ENCODE measurements around the gene ENPP5.

ENPP5 gene, protein sequence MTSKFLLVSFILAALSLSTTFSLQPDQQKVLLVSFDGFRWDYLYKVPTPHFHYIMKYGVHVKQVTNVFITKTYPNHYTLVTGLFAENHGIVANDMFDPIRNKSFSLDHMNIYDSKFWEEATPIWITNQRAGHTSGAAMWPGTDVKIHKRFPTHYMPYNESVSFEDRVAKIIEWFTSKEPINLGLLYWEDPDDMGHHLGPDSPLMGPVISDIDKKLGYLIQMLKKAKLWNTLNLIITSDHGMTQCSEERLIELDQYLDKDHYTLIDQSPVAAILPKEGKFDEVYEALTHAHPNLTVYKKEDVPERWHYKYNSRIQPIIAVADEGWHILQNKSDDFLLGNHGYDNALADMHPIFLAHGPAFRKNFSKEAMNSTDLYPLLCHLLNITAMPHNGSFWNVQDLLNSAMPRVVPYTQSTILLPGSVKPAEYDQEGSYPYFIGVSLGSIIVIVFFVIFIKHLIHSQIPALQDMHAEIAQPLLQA

DNA sequence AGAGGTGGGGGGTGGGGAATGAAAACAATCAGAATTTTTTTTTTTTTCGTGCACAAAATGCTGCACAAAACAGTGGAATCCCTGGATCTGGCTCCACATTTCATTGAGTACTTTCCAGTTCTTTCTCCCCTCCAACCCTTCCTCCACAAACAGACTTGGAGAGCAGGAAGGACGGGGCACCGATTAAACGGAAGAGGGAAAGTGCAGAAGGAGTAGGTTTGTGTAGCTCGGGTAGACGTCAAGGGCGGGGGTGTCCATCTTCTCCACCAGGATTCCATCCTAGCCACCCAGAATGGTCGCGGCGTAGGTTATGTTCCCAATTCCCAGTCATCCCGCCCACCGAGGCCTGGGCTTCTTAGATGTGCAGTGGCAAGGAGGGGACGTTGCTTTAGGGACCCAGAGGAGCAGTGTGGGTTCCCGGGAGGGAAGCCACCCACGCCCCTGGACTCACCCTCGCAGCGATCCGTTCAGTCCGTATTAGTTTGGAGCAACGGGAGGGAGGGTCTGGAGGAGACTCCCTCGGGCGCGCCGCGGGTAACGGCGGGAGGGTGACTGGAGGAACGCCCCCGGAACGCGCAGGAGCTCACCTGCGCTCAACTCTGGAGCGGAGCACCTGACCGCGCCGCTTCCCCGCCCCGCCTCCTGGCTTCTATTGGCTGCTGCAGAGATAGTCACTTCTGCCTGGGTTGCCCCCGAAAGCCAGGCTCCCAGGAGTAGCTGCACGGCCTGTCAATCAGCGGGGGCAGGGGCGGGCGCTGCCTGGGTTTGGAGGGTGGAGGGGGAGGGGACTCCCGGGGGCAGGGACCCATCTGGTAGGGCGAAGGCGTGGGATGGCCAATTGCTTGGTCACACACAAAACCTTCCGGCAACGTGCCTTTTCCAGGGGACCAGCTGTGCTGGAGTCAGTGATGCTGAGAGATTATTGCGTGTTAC, at the start of gene ENPP5:
ENPP5 (minus strand) TSS at position 624 of the 933 bp plus-strand sequence. CDS start 2,718 bp downstream, outside the sequence.
- FAIRE-seq (no peak), DNase-seq (ENCODE audit: insufficient read length, low spot score) (peak; percentile 44)

DNA sequence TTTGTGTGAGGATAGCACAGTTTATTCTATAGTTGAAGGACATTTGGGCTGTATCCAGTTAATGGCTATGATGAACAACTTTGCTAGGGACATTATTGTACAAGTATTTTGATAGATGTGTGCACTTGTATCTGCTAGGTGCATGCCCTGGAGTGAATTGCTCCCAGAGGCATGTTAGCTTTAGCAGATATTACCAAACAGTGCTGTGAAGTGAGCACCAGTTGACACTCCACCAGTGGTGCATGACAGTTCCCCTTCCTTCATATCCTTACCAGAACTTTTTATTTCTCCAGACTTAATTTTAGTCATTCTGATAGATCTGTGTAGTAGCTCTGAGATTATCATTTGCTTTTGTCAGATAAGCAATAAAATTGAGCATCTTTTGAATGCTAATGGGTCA, 48.9 kb upstream of the ENPP5 start:
- DNase-seq (ENCODE audit: insufficient read length, low spot score) (no peak), FAIRE-seq (peak; percentile 64)

DNA sequence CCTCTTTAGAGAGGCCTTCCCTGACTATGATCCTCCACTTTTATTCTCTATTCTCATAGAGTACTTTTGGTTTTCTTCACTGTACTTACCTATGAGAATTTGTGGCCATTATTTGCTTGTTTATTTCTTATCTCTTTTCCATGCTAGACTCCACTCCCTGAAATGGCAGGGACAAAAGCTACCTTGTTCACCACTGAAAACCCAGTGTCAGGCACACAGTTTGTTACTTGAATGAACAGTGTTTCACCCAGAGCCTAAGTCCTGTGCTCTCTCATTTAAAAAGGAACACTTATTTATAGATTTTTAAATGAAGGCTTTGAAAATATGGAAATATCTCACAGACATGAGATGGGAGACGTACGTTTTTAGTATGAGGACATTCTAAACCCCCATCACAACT, 47.7 kb upstream of the ENPP5 start:
- no peak for FAIRE-seq
- no peak for DNase-seq (ENCODE audit: insufficient read length, low spot score)

DNA sequence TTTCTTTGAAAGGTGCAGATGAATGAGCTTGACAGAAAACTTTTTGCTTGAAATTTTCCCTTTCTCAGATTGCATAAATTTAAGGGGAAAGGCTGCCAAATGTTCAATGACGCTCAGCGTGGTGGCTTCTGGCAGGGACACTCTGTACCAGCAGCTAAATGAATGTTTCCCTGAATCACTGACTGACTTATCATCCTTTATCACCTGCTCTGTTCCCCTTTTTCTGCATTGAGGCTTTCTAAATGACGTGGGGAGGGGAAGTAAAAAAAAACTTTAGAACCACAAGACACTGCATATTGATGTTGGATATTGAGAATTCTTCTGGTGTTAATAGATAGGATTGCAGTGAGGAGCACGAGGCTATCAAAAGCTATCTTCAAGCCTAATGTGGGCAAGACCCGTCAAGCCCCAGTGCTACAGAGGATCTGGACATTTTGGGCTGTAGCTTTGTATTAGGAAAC, 46.9 kb upstream of the ENPP5 start:
- FAIRE-seq, result peak; percentile 85
- peak; percentile 6 for DNase-seq (ENCODE audit: insufficient read length, low spot score)

DNA sequence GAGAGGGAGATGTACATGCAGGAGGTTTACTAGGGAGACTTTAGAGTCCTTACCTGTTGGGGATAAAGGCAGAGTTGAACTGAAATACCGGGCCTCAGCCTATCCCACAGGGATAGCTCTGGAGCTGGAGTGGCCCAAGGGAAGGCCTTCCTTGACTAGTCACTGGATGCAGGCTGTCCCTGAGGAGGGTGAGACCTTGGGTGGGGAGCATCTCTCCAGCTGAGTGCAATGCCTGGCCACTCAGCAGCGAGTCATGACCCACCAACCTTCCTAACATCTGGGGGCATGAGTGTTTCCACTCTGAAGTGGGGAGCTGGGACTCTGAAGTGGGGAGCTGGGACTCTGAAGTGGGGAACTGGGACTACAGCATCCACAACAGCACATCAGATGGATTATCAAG, 46.1 kb upstream of the ENPP5 start:
- DNase-seq (ENCODE audit: insufficient read length, low spot score), result no peak
- FAIRE-seq, result no peak

DNA sequence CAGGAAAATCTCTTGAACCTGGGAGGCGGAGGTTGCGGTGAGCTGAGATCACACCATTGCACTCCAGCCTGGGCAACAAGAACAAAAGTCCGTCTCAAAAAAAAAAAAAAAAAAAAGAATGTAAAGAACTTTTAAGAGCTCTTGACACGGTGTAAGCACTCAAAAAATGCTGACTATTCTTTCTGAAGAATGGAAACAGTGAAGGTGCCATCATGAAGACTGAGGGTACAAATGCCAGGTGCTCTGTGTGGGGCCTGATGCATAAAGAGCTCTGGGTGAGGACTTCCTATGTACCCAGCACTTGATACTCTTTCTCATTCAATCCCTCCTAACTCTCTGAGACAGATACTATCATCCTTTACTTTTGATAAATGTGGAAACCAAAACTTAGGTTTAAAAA, 45.0 kb upstream of the ENPP5 start:
- FAIRE-seq, result no peak
- DNase-seq (ENCODE audit: insufficient read length, low spot score), result no peak

DNA sequence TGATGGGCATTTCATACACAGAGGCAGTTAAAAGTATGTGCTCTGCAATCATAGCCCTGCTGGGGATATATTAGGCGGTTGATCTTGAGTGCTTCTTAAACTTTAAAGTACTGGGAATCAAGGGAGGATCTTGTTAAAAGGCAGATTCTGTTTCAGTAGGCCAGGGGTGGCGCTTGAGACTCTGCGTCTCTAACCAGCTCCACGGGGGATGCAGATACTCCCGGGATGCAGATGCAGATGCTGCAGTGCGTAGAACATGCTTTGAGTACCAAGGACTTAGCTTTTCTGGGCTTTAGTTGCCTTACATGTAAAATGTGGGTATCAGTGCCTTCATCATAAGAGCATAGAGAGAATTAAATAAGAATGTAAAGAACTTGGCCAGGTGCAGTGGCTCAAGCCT, 44.4 kb upstream of the ENPP5 start:
- FAIRE-seq (no peak), DNase-seq (ENCODE audit: insufficient read length, low spot score) (no peak)

DNA sequence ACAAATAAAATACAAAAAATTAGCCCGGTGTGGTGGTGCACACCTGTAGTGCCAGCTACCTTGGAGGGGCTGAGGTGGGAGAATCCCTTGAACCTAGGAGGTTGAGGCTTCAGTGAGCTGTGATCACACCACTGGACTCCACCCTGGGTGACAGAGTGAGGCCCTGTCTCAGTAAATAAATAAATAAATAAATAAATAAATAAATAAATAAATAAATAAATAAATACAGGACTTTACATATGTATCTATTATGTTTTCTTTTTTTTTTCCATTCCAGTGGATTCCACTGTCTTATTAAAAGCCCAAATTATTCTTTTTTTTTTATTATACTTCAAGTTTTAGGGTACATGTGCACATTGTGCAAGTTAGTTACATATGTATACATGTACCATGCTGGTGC, 41.1 kb upstream of the ENPP5 start:
- FAIRE-seq, result no peak
- no peak for DNase-seq (ENCODE audit: insufficient read length, low spot score)

DNA sequence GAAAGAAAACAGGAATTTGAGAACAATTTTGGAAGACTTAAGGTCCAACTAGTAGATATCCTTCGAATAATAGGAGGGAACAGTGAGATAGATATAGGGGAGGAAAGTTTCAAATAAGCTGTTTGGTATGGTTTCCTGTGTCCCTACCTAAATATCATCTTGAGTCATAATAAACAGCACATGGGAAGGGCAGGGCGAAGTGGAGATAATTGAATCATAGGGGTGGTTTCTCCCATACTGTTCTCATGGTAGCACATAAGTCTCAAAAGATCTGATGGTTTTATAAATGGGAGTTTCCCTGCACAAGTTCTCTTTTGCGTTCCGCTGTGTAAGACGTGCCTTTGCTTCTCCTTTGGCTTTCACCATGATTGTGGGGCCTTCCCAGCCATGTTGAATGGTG, 39.5 kb upstream of the ENPP5 start:
- DNase-seq (ENCODE audit: insufficient read length, low spot score), result no peak
- no peak for FAIRE-seq

DNA sequence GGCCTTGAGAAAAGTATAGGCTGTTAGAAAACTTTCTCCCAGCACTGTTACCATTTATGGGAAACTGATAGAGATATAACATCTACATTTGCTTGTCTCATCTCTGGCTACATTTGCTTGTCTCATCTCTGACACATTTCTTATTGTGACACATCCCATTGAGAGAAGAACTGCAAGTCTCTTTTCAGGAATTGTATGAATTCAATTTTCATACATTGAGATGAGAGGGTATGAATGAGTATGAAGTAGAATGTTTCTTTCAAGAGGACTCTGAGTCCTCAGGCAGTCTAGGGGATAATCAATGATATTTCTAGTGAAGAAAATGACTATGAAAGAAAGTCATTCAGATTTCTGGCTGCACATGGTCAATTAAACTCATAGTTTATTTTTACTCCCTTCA, 37.5 kb upstream of the ENPP5 start:
- FAIRE-seq, result no peak
- DNase-seq (ENCODE audit: insufficient read length, low spot score), result no peak

DNA sequence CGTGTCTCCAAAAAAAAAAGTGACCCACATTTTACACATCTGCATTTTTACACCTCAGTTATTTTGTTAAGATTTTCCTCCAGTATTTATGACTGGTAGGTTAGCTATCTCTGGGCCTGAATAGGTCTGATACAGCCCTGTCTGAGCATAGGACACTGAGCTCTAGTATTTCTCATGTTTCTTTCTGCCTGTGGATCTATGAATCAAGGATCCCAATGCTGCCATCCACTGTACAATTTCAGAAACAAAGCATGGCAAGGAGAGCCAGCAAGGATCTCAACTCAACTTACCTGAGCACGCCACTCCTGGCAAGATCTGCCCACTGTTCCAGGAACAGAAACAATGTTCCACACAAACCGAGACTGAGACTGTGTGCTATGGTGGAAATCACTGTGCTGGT, 36.4 kb upstream of the ENPP5 start:
- no peak for DNase-seq (ENCODE audit: insufficient read length, low spot score)

DNA sequence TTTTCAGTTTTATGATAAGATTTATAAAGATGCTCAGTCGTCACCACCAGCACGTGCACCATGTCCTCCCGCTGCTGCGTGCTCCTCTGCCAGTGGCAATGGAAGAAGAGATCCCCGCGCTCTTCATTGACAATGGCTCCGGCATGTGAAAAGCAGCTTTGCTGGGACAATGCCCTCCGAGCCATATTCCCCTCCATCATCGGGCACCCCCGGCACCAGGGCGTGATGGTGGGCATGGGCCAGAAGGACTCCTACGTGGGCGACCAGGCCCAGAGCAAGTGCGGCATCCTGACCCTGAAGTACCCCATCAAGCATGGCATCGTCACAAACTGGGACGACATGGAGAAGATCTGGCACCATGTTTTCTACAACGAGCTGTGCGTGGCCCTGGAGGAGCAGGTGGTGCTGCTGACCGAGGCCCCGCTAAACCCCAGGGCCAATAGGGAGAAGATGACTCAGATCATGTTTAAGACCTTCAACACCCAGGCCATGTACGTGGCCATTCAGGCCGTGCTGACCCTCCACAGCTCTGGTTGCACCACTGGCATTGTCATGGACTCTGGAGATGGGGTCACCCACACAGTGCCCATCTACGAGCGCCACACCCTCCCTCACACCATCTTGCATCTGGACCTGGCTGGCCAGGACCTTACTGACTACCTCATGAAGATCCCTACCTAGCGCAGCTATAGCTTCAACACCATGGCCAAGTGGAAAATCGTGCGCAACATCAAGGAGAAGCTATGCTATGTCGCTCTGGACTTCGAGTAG, 34.3 kb upstream of the ENPP5 start:
- no peak for FAIRE-seq
- no peak for DNase-seq (ENCODE audit: insufficient read length, low spot score)

More for the DNA sequence above, 36.4 kb upstream of the ENPP5 start:
- no peak for FAIRE-seq

DNA sequence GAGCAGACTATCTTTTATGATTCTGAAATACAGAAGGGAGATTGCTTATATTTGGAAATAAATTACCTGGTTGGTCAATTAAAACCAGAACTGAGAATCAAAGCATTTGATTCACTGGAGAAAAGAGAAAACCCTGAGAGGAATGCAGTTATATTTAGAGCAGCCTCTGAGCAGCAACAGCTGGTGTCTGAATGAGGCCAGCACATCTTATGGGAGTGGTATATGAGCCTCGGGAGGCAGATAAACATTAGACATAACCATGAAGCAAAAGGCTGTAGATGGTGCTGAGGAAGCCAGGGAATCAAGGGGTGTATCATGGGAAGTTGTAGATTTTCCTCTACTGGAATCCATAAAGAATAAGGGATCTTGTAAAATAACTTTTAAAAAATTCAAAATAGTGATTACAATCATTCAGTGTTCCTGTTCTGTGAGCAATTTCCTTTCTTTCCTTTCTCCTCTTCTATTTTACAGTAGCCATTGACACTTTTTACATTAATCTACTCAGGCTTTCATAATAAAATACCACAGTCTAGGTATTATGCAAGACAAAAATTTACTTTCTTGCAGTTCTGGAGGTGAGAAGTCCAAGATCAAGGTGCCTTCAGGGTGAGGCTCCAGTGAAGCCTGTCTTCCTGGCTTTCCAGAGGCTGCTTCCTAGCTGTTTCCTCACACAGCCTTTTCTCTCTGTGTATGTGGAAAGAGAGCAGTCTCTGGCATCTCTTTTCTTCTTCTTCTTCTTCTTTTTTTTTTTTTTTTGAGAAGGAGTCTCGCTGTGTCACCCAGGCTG, 32.8 kb upstream of the ENPP5 start:
- no peak for FAIRE-seq
- DNase-seq (ENCODE audit: insufficient read length, low spot score), result no peak

DNA sequence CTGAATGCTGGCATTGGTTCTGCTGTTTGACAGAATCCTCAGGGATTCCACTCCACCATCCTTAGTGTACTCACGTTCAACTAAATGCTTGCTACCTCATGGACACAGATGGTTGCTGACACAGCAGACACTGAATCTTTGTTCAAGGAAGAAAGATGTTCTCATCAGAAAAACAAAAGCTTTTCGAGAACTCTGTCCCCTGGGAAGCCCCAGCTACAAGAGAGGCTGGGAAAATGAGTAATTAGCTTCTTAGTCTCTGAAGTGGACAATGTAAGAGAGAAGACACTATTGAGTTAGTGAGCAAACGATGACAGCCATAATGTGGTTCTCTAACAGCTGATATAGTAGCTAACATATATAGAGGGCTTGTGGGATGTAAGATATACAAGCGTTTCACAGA, 30.9 kb upstream of the ENPP5 start:
- FAIRE-seq, result no peak

DNA sequence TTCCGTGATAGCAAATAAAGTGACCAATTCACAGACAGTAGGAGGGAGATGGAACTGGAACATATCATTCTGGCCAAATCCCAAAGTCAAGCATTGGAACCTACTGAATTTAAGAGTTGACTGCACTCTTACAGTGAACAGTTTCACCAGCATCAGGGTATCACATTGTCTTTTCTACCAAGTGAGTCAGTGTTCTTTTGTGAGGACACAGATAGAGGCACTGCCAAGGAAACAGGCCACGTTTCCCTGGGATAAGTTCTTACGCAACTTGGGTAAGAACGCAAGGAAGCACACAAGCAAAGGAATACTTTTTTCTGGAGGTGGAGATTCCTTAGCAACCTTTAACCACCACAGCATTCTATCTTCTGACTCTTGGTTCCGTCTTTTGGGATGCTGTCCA, 28.6 kb upstream of the ENPP5 start:
- DNase-seq (ENCODE audit: insufficient read length, low spot score), result no peak
- no peak for FAIRE-seq

More for the DNA sequence above, 30.9 kb upstream of the ENPP5 start:
- no peak for DNase-seq (ENCODE audit: insufficient read length, low spot score)

DNA sequence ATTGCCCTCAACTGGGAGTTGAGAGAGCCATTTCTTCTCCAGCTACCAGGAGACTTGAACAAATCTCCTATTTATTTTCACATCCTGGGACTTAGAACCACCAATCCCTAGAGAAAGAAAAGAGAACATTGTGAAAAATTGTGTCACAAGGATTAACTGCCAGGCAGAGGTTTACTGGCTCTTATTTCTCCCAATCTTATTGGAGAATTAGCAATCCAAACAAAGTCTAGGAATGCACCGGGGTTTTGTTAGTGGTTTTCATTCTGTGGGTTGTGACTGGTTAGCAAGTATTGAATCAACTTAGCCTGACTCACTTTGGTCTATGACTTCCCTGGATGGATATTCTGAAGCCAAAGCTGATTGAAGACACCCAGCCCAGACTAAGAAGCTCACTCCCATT, 21.2 kb upstream of the ENPP5 start:
- FAIRE-seq (no peak), DNase-seq (ENCODE audit: insufficient read length, low spot score) (no peak)

DNA sequence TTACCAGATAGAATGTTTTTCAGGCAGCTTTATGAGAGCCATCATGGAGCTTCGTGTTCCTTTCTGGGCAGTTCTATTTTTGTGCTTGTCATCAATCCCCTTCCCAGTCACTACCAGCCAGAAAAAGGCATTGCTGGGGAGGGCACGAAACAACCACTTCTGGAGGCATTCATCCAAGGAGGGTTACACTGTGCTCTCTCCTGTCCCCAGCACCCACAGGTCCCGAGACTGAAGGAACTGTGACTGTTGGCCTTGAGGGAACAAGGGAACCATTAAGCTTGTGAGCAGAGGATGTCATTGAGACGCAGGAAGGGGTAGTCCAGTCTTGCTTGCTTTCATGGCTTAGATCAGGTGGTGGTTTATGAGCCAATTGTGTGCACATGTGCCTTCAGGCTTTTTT, 20.1 kb upstream of the ENPP5 start:
- DNase-seq (ENCODE audit: insufficient read length, low spot score), result no peak

DNA sequence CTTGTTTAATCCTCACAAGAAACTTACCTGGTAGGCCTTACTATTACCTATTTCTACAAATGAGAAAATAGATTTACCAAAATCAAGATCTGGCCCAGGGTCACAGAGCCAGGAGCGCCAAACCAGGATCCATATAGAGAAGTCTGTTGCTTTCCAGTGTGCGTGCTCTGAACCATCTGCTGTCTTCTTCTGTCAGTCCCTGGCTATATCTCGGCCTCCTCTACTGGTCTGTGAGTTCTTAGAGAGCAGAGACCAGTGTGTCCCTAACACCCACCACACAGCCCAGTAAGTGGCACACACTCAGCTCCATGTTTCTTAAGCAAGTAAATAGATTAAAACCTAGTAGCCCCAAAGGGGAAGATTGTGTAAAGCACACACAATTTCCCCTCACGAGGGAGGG, 18.9 kb upstream of the ENPP5 start:
- DNase-seq (ENCODE audit: insufficient read length, low spot score) (no peak), FAIRE-seq (no peak)

More for the DNA sequence above, 20.1 kb upstream of the ENPP5 start:
- FAIRE-seq, result no peak

DNA sequence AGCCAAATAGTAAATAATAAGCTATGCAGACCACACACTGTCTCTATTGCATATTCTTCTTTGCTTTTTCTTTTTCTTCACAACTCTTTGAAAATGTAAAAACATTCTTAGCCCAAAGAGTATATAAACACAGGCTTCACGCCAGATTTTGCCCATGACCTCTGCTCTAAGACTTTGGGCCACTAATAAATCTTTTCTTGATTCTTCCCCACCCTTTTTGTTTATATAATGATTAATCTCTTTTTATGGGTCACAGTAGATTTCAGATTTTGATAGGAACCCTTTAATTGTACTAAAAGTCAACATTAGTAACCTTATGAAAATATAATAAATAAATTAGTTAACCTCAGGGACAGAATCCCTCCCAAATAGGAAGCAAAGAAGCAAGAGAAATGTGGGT, 15.8 kb upstream of the ENPP5 start:
- FAIRE-seq, result no peak

DNA sequence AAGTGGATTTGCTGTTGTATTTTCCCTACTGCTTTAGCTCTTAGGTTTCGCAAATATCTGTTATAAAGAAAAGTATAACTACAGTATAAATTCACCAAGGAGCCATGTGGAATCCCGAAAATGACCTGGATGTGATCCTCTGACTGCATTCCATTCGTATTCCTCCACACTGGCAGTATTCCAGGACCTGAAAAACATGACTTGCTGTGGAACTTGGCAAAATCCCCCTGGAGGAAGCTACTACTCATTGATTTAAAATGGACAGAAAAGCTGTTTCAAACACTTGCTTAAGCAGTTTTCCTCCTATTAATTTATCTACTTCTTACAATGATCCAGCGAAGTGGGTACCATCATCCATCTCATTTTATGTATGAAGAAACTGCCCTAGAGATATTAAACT, 13.3 kb upstream of the ENPP5 start:
- FAIRE-seq (no peak), DNase-seq (ENCODE audit: insufficient read length, low spot score) (no peak)

More for the DNA sequence above, 15.8 kb upstream of the ENPP5 start:
- no peak for DNase-seq (ENCODE audit: insufficient read length, low spot score)
